Activated CD4-positive, alpha-beta T cell treated with anti-CD3 and anti-CD28 coated beads for 4 hours (primary cell): ENCODE measurements around the gene SERPINE1.
"Not testable (repeated sequence)": the region's sequence is repeated elsewhere in the genome, so short reads cannot be mapped to it uniquely, and the experiment has no call there.

Source experiments
- DNase-seq, 2 donors: peaks; one replicate each; pipeline ENCODE4 v3.0.0-alpha.2; 2020

SERPINE1 gene

GRCh38 chr7:101102026-101102425 is 24.9 kb upstream of the SERPINE1 start:
- DNase-seq, result no peak

- DNase-seq, result not testable (repeated sequence)
Measured at GRCh38 chr7:101103701-101104100, 23.2 kb upstream of the SERPINE1 start.

- DNase-seq, result no peak
Measured at GRCh38 chr7:101104193-101104713, 22.7 kb upstream of the SERPINE1 start.

GRCh38 chr7:101104799-101105198 is 22.1 kb upstream of the SERPINE1 start:
- DNase-seq, result no peak

GRCh38 chr7:101105248-101105647 is 21.7 kb upstream of the SERPINE1 start:
- not testable (repeated sequence) for DNase-seq

- DNase-seq, result no peak
Measured at GRCh38 chr7:101106386-101106785, 20.5 kb upstream of the SERPINE1 start.

- no peak for DNase-seq
Measured at GRCh38 chr7:101108330-101108857, 18.5 kb upstream of the SERPINE1 start.

GRCh38 chr7:101108961-101109360 is 17.9 kb upstream of the SERPINE1 start:
- DNase-seq, result no peak

- DNase-seq, result no peak
Measured at GRCh38 chr7:101109368-101109767, 17.5 kb upstream of the SERPINE1 start.

GRCh38 chr7:101111261-101111660 is 15.6 kb upstream of the SERPINE1 start:
- no peak for DNase-seq

- DNase-seq, result no peak
Measured at GRCh38 chr7:101112233-101112632, 14.7 kb upstream of the SERPINE1 start.

- not testable (repeated sequence) for DNase-seq
Measured at GRCh38 chr7:101113140-101113539, 13.8 kb upstream of the SERPINE1 start.

GRCh38 chr7:101113836-101114235 is 13.1 kb upstream of the SERPINE1 start:
- DNase-seq, result no peak

- DNase-seq, result no peak
Measured at GRCh38 chr7:101114492-101114891, 12.4 kb upstream of the SERPINE1 start.

GRCh38 chr7:101115215-101115614 is 11.7 kb upstream of the SERPINE1 start:
- DNase-seq, result no peak

GRCh38 chr7:101116898-101117297 is 10.0 kb upstream of the SERPINE1 start:
- DNase-seq, result no peak

- no peak for DNase-seq
Measured at GRCh38 chr7:101118856-101119255, 8.0 kb upstream of the SERPINE1 start.

- DNase-seq, result no peak
Measured at GRCh38 chr7:101119876-101120275, 7.0 kb upstream of the SERPINE1 start.

GRCh38 chr7:101120315-101120714 is 6.6 kb upstream of the SERPINE1 start:
- DNase-seq, result no peak

GRCh38 chr7:101121631-101121990 is 5.3 kb upstream of the SERPINE1 start:
- not testable (repeated sequence) for DNase-seq

- no peak for DNase-seq
Measured at GRCh38 chr7:101121991-101122932, 4.6 kb upstream of the SERPINE1 start.

GRCh38 chr7:101122933-101123702 is 3.8 kb upstream of the SERPINE1 start:
- DNase-seq, result no peak

GRCh38 chr7:101123703-101124068 is 3.2 kb upstream of the SERPINE1 start:
- DNase-seq, result no peak
